H1 (cell line): Measurements from ENCODE around the gene CHSY1. TPM values are rescaled to one million over a fixed set of nuclear protein-coding genes. Genes with fewer than 3 reads are reported as not detected.

ENCODE experiments used
- CTCF ChIA-PET: fragments of 300-600 bp; sonication (Branson Sonifier 250); formaldehyde crosslinking; loops from one replicate; lab custom pipeline; 2021; ENCODE audit not compliant: partially characterized antibody; lab: Charles Lee
- POLR2A ChIA-PET: fragments of 300-600 bp; sonication (Branson Sonifier 250); formaldehyde crosslinking; loops from one replicate; lab custom pipeline; 2021; ENCODE audit warnings: inconsistent platforms; ENCODE audit not compliant: partially characterized antibody; lab: Charles Lee
- DNase-seq, 2 experiments: peaks; one replicate each; pipeline versions ENCODE4 v3.0.0 to v3.0.0-alpha.2; 2010 to 2022; ENCODE audit warnings: low spot score in 2 of 2, low read depth in 1 of 2, mixed read lengths in 1 of 2
- FAIRE-seq: peaks from 2 replicates; lab custom pipeline; 2011; peaks lifted over from hg19 to GRCh38; lab: Jason Lieb, UNC
- H2AFZ ChIP-seq: 2 replicates; pipeline ENCODE4 v1.8.1; 2012; ENCODE audit warnings: low read length, inconsistent platforms
- H2AK5ac ChIP-seq: 2 replicates; pipeline ENCODE4 v1.6.1; 2013; ENCODE audit warnings: low read depth, low read length
- H2BK120ac ChIP-seq: replicated peaks from 2 replicates; pipeline ENCODE3; 2013; ENCODE audit warnings: low read depth, low read length, inconsistent platforms
- H2BK12ac ChIP-seq: 2 replicates; pipeline ENCODE4 v1.6.1; 2013; ENCODE audit warnings: low read depth, low read length
- H2BK15ac ChIP-seq: 2 replicates; pipeline ENCODE4 v1.6.1; 2013; ENCODE audit warnings: low read length
- H2BK20ac ChIP-seq: 2 replicates; pipeline ENCODE4 v1.6.1; 2013; ENCODE audit warnings: low read length
- H2BK5ac ChIP-seq: 2 replicates; pipeline ENCODE4 v1.6.1; 2013; ENCODE audit warnings: low read depth, low read length
- H3K14ac ChIP-seq: 2 replicates; pipeline ENCODE4 v1.6.1; 2013; ENCODE audit warnings: inconsistent platforms; ENCODE audit not compliant: insufficient read length
- H3K18ac ChIP-seq: 2 replicates; pipeline ENCODE4 v1.6.1; 2013; ENCODE audit warnings: low read length; ENCODE audit errors: extremely low read depth
- H3K23ac ChIP-seq: 2 replicates; pipeline ENCODE4 v1.6.1; 2013; ENCODE audit warnings: inconsistent platforms; ENCODE audit not compliant: insufficient read length
- H3K23me2 ChIP-seq: 2 replicates; pipeline ENCODE4 v1.6.1; 2013; ENCODE audit warnings: low read depth, low read length
- H3K27ac ChIP-seq: 2 replicates; pipeline ENCODE4 v1.6.1; 2011; ENCODE audit warnings: low read depth, low read length, inconsistent platforms
- H3K27me3 ChIP-seq, 4 experiments: replicated peaks in 1 of 4; 1 replicate in 1 of 4; 2 replicates in 3 of 4; pipeline versions ENCODE4 v1.6.1 to v1.8.1; 2011 to 2013; ENCODE audit warnings: low read length in 3 of 4, mild to moderate bottlenecking in 3 of 4, inconsistent platforms in 2 of 4, mixed read lengths in 2 of 4, moderate library complexity in 1 of 4; ENCODE audit not compliant: control insufficient read depth in 3 of 4, insufficient read depth in 3 of 4; ENCODE audit errors: extremely low read depth in 1 of 4
- H3K36me3 ChIP-seq, 4 experiments: 2 replicates each; pipeline versions ENCODE4 v1.6.1 to v1.8.1; 2011 to 2013; ENCODE audit warnings: mild to moderate bottlenecking in 4 of 4, low read length in 3 of 4, moderate library complexity in 2 of 4, control low read depth in 1 of 4, inconsistent platforms in 1 of 4; ENCODE audit not compliant: insufficient read depth in 4 of 4, control insufficient read depth in 2 of 4
- H3K4ac ChIP-seq: replicated peaks from 2 replicates; pipeline ENCODE3; 2013; ENCODE audit warnings: low read length, low read depth, mixed read lengths, inconsistent platforms; ENCODE audit not compliant: insufficient read length
- H3K4me1 ChIP-seq, 4 experiments: replicated peaks in 1 of 4; 1 replicate in 1 of 4; 2 replicates in 3 of 4; pipeline versions ENCODE4 v1.6.1 to v1.8.1; 2011 to 2013; ENCODE audit warnings: low read length in 3 of 4, inconsistent platforms in 2 of 4, mixed read lengths in 1 of 4; ENCODE audit not compliant: insufficient read depth in 4 of 4, control insufficient read depth in 3 of 4
- H3K4me2 ChIP-seq, 2 experiments: 2 replicates each; pipeline versions ENCODE4 v1.6.1 to v1.8.1; 2011 to 2013; ENCODE audit warnings: low read depth in 2 of 2, low read length in 2 of 2, control low read depth in 1 of 2, inconsistent platforms in 1 of 2, mild to moderate bottlenecking in 1 of 2; ENCODE audit not compliant: insufficient read depth in 1 of 2
- H3K4me3 ChIP-seq, 4 experiments: fragments of 200-600, 300-600 bp in 1 of 4; sonication (generic), shearing (Covaris generic), sonication (Bioruptor Twin) in 1 of 4; 2 replicates each; pipeline versions ENCODE4 v1.5.1 to v1.8.1; 2011 to 2016; ENCODE audit warnings: low read length in 4 of 4, low read depth in 3 of 4, control low read depth in 2 of 4, inconsistent platforms in 2 of 4, mild to moderate bottlenecking in 2 of 4, mixed read lengths in 1 of 4, moderate library complexity in 1 of 4; ENCODE audit not compliant: insufficient read depth in 2 of 4; ENCODE audit errors: extremely low read depth in 1 of 4
- H3K56ac ChIP-seq: replicated peaks from 2 replicates; pipeline ENCODE3; 2013; ENCODE audit warnings: low read depth, mild to moderate bottlenecking, mixed read lengths, low read length, inconsistent platforms; ENCODE audit not compliant: insufficient read length
- H3K79me1 ChIP-seq: 2 replicates; pipeline ENCODE4 v1.6.1; 2013; ENCODE audit warnings: low read depth, low read length, control low read depth
- H3K79me2 ChIP-seq, 2 experiments: 2 replicates each; pipeline versions ENCODE4 v1.6.1 to v1.8.1; 2012 to 2013; ENCODE audit warnings: low read length in 2 of 2, mild to moderate bottlenecking in 2 of 2, inconsistent platforms in 1 of 2; ENCODE audit not compliant: insufficient read depth in 2 of 2, control insufficient read depth in 1 of 2
- H3K9ac ChIP-seq, 4 experiments: replicated peaks in 1 of 4; 1 replicate in 1 of 4; 2 replicates in 3 of 4; pipeline versions ENCODE4 v1.6.1 to v1.8.1; 2011 to 2013; ENCODE audit warnings: low read depth in 3 of 4, low read length in 3 of 4, control low read depth in 2 of 4, mild to moderate bottlenecking in 2 of 4, moderate library complexity in 2 of 4, inconsistent platforms in 1 of 4; ENCODE audit errors: extremely low read depth in 1 of 4
- H3K9me3 ChIP-seq, 2 experiments: 2 replicates each; pipeline versions ENCODE4 v1.6.1 to v1.8.1; 2012 to 2013; ENCODE audit warnings: mild to moderate bottlenecking in 2 of 2, moderate library complexity in 2 of 2, control low read depth in 1 of 2, inconsistent platforms in 1 of 2, low read depth in 1 of 2, low read length in 1 of 2, mixed read lengths in 1 of 2; ENCODE audit not compliant: insufficient read depth in 2 of 2
- H4K20me1 ChIP-seq, 2 experiments: replicated peaks in 1 of 2; 2 replicates each; pipeline versions ENCODE3 to v1.8.1; 2011 to 2013; ENCODE audit warnings: inconsistent platforms in 2 of 2, low read length in 2 of 2, mild to moderate bottlenecking in 1 of 2; ENCODE audit not compliant: insufficient read depth in 2 of 2, control insufficient read depth in 1 of 2
- H4K5ac ChIP-seq: 2 replicates; pipeline ENCODE4 v1.6.1; 2013; ENCODE audit warnings: low read length, low read depth, mixed read lengths, inconsistent platforms; ENCODE audit not compliant: insufficient read length
- H4K8ac ChIP-seq: 2 replicates; pipeline ENCODE4 v1.8.0; 2013; ENCODE audit warnings: mild to moderate bottlenecking, moderate library complexity, low read length, inconsistent platforms; ENCODE audit not compliant: insufficient read depth; ENCODE audit errors: extremely low read depth
- H4K91ac ChIP-seq: replicated peaks from 2 replicates; pipeline ENCODE3; 2013; ENCODE audit warnings: low read length, mixed read lengths, inconsistent platforms; ENCODE audit not compliant: insufficient read length
- ATF3 ChIP-seq: IDR thresholded peaks from 2 replicates; pipeline ENCODE4 v1.6.1; 2011; ENCODE audit warnings: low read depth, mild to moderate bottlenecking, low read length; ENCODE audit not compliant: insufficient read depth
- BACH1 ChIP-seq: IDR thresholded peaks from 2 replicates; pipeline ENCODE4 v1.6.1; 2012; ENCODE audit warnings: low read length, improper control_type of control experiment
- CHD1 ChIP-seq: IDR thresholded peaks from 2 replicates; pipeline ENCODE4 v1.6.1; 2012; ENCODE audit warnings: low read depth, low read length, improper control_type of control experiment
- EP300 ChIP-seq, 2 experiments: IDR thresholded peaks; 1 replicate in 1 of 2; 2 replicates in 1 of 2; pipeline ENCODE4 v1.6.1; 2011 to 2012; ENCODE audit warnings: low read depth in 2 of 2, low read length in 2 of 2, mild to moderate bottlenecking in 2 of 2, borderline replicate concordance in 1 of 2, inconsistent platforms in 1 of 2, moderate library complexity in 1 of 2
- HDAC2 ChIP-seq, 2 experiments: fragments of 300-600 bp in 1 of 2; sonication (generic) in 1 of 2; IDR thresholded peaks; 2 replicates each; pipeline ENCODE4 v1.6.1; 2011 to 2012; ENCODE audit warnings: low read depth in 2 of 2, low read length in 2 of 2, mild to moderate bottlenecking in 2 of 2, moderate library complexity in 2 of 2, borderline replicate concordance in 1 of 2, inconsistent platforms in 1 of 2
- MAFK ChIP-seq: IDR thresholded peaks from 2 replicates; pipeline ENCODE4 v1.6.1; 2012; ENCODE audit warnings: low read depth, mild to moderate bottlenecking, improper control_type of control experiment, low read length
- RAD21 ChIP-seq, 2 experiments: IDR thresholded peaks in 1 of 2; conservative IDR thresholded peaks in 1 of 2; 2 replicates each; pipeline ENCODE4 v1.6.1; 2011; ENCODE audit warnings: low read depth in 2 of 2, low read length in 2 of 2, improper control_type of control experiment in 1 of 2, inconsistent platforms in 1 of 2, mild to moderate bottlenecking in 1 of 2, moderate library complexity in 1 of 2
- RBBP5 ChIP-seq: IDR thresholded peaks from 2 replicates; pipeline ENCODE4 v1.7.1; 2012; ENCODE audit warnings: low read depth, mild to moderate bottlenecking, inconsistent platforms, low read length, moderate library complexity, borderline replicate concordance
- SP1 ChIP-seq: IDR thresholded peaks from 2 replicates; pipeline ENCODE4 v1.6.1; 2011; ENCODE audit warnings: low read depth, low read length
- SP2 ChIP-seq: IDR thresholded peaks from 2 replicates; pipeline ENCODE4 v1.6.1; 2012; ENCODE audit warnings: mild to moderate bottlenecking, low read length, inconsistent platforms
- TAF1 ChIP-seq: IDR thresholded peaks from 2 replicates; pipeline ENCODE4 v1.6.1; 2011; ENCODE audit warnings: mild to moderate bottlenecking, low read depth, low read length
- TAF7 ChIP-seq: optimal IDR thresholded peaks from 2 replicates; pipeline ENCODE3; 2011; ENCODE audit warnings: low read depth, mild to moderate bottlenecking, inconsistent platforms, low read length, moderate library complexity, borderline replicate concordance
- TBP ChIP-seq: IDR thresholded peaks from 2 replicates; pipeline ENCODE4 v1.6.1; 2011; ENCODE audit warnings: low read depth, low read length, improper control_type of control experiment
- WGBS, 2 experiments: shearing (Covaris generic) in 1 of 2; methylation state at CpG; one replicate each; pipeline versions ENCODE4 v1.1.6 to v1.1.7; 2013 to 2015; ENCODE audit warnings: low lambda C conversion rate in 2 of 2, mixed read lengths in 2 of 2, inconsistent platforms in 1 of 2, low coverage in 1 of 2, missing lambda C conversion rate in 1 of 2; ENCODE audit not compliant: insufficient replicate concordance in 2 of 2, insufficient coverage in 1 of 2, insufficient read length in 1 of 2; ENCODE audit errors: extremely low coverage in 1 of 2, missing lambda C conversion rate in 1 of 2; 5-methylcytosine and 5-hydroxymethylcytosine counted together
- polyA plus RNA-seq, 7 experiments: library from polyadenylated mRNA; depleted of rRNA in 3 of 7; stranded (reverse) in 5 of 7; unstranded in 2 of 7; fragments of >200 nt in 5 of 7; fragments of 200-250 nt in 2 of 7; gene quantifications; 1 replicate in 5 of 7; 2 replicates in 1 of 7; 4 replicates in 1 of 7; pipeline versions ENCODE4 v1.2.1 to v1.2.3, GENCODE V29; 2011 to 2013; ENCODE audit warnings: missing spikeins in 2 of 7, mixed read lengths in 2 of 7
- total RNA-seq: library from RNA; stranded (reverse); fragmentation: NEBNext Ultra II Directional; extraction: Animal tissue kit (Norgen Biotek cat#: 25700); gene quantifications from 2 replicates; pipeline ENCODE4 v1.2.1, GENCODE V29; 2021

CHSY1 gene
- total and polyA plus RNA-seq, 2 of the 8 experiments (the other 6 are each of a cell fraction or from before 2014, with no cell fraction given): 24.9 to 60.7 TPM

DNA sequence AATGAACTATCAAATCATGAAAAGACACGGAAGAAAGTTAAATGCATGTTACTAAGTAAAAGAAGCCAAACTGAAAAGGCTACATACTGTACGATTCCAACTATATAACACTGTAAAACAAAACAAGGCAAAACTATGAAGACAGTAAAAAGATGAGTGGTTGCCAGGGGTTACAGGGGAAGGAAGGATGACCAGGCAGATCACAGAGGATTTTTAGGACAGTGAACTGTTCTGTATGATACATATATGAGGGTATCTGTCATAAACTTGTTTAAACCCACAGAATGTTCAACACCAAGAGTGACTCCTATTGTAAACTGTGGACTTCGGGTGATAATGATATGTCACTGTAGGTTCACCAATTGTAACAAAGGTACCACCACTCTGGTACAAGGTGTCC lies 60.6 kb downstream of the CHSY1 start:
- peaks cover 1 to 29% (median 12%) of the 10 kb centered on the region in 4 experiments; a peak in 5 of 7 replicates for H3K4me1 ChIP-seq
- no peak for TF ChIP-seq ATF3
- no peak for TF ChIP-seq RBBP5
- no peak for TF ChIP-seq SP1
- no peak for TF ChIP-seq MAFK
- no peak for TF ChIP-seq TBP
- no peak for TF ChIP-seq RAD21 (IDR thresholded peaks at IDR 0.05 in 1 of 2, conservative IDR thresholded peaks at IDR 0.05 in 1 of 2; ENCODE audit: low read depth in 2 of 2, low read length in 2 of 2)
- no peak for TF ChIP-seq BACH1
- TF ChIP-seq TAF1: no peak
- no peak for TF ChIP-seq HDAC2 (IDR thresholded peaks at IDR 0.05; ENCODE audit: borderline replicate concordance in 1 of 2, low read depth in 2 of 2, low read length in 2 of 2)
- no peak for TF ChIP-seq SP2
- TF ChIP-seq CHD1: no peak
- no peak for TF ChIP-seq TAF7
- no peak for TF ChIP-seq EP300 (IDR thresholded peaks at IDR 0.05; ENCODE audit: borderline replicate concordance in 1 of 2, low read depth in 2 of 2, low read length in 2 of 2)

More for the DNA sequence above, 60.6 kb downstream of the CHSY1 start:
- H3K14ac ChIP-seq: no peak overlapping the region
- no peaks in the 10 kb centered on the region; a peak in 1 of 8 replicates for H3K36me3 ChIP-seq
- CTCF ChIA-PET: no interaction called here
- H3K4me2 ChIP-seq: no peak overlapping the region
- no peaks in the 10 kb centered on the region for H3K27me3 ChIP-seq
- H3K79me1 ChIP-seq: peaks cover 13% of the 10 kb centered on the region
- H2AK5ac ChIP-seq: no peak overlapping the region
- no peak overlapping the region for H3K9ac ChIP-seq
- no peak overlapping the region for H4K91ac ChIP-seq
- POLR2A ChIA-PET: no interaction called here
- no peak overlapping the region for H4K8ac ChIP-seq
- no peaks in the 10 kb centered on the region for H3K9me3 ChIP-seq
- H3K4me3 ChIP-seq: no peak overlapping the region
- H3K79me2 ChIP-seq: peaks cover 4 to 99% of the 10 kb centered on the region in 2 experiments; a peak in 3 of 4 replicates
- no peak overlapping the region for H3K27ac ChIP-seq
- no peak overlapping the region for H2BK5ac ChIP-seq
- H4K5ac ChIP-seq: no peak overlapping the region
- no peaks in the 10 kb centered on the region for H3K23me2 ChIP-seq
- FAIRE-seq (no peak), DNase-seq (no peak)
- H2AFZ ChIP-seq: no peak overlapping the region
- 91% methylated on average over 3 of the region's 3 CpGs; no CpG with 5 or more reads in 1 of the 2 experiments for WGBS, 2 experiments
- H2BK20ac ChIP-seq: no peak overlapping the region
- H3K18ac ChIP-seq: no peak overlapping the region
- H2BK120ac ChIP-seq: no peak overlapping the region
- peaks cover 22 to 25% of the 10 kb centered on the region in 2 experiments for H4K20me1 ChIP-seq
- H3K23ac ChIP-seq: no peak overlapping the region
- no peak overlapping the region for H3K4ac ChIP-seq
- no peak overlapping the region for H2BK15ac ChIP-seq
- no peak overlapping the region for H3K56ac ChIP-seq
- H2BK12ac ChIP-seq: no peak overlapping the region
